PC-9 (cell line): Measurements from ENCODE around the gene TFF2.

Experiments used
- EZH2 ChIP-seq: fragments of 200-600 bp; sonication (generic); IDR thresholded peaks from 2 replicates; pipeline ENCODE4 v1.8.0; 2017; ENCODE audit warnings: antibody characterized with exemption, low read depth
- TF ChIP-seq, protein P1 (sequence below): fragments of 200-600 bp; sonication (generic); conservative IDR thresholded peaks from 2 replicates; pipeline ENCODE4 v1.6.1; 2017; ENCODE audit warnings: mixed run types, antibody characterized with exemption, mild to moderate bottlenecking, moderate library complexity

DNA sequence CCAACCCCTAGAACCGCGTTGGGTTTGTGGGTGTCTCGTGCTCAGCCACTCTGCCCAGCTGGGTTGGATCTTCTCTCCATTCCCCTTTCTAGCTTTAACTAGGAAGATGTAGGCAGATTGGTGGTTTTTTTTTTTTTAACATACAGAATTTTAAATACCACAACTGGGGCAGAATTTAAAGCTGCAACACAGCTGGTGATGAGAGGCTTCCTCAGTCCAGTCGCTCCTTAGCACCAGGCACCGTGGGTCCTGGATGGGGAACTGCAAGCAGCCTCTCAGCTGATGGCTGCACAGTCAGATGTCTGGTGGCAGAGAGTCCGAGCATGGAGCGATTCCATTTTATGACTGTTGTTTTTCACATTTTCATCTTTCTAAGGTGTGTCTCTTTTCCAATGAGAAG lies 54.3 kb downstream of the TFF2 start:
- TF ChIP-seq, protein P1, sequence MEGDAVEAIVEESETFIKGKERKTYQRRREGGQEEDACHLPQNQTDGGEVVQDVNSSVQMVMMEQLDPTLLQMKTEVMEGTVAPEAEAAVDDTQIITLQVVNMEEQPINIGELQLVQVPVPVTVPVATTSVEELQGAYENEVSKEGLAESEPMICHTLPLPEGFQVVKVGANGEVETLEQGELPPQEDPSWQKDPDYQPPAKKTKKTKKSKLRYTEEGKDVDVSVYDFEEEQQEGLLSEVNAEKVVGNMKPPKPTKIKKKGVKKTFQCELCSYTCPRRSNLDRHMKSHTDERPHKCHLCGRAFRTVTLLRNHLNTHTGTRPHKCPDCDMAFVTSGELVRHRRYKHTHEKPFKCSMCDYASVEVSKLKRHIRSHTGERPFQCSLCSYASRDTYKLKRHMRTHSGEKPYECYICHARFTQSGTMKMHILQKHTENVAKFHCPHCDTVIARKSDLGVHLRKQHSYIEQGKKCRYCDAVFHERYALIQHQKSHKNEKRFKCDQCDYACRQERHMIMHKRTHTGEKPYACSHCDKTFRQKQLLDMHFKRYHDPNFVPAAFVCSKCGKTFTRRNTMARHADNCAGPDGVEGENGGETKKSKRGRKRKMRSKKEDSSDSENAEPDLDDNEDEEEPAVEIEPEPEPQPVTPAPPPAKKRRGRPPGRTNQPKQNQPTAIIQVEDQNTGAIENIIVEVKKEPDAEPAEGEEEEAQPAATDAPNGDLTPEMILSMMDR, result no peak
- no peak for TF ChIP-seq EZH2
